K562 (cell line): ENCODE measurements around the gene ABHD13.

Experiments used
- HDAC2 ChIP-seq: fragments of 450-650 bp; IDR thresholded peaks from 2 replicates; pipeline ENCODE4 v1.6.1; 2016; ENCODE audit warnings: mild to moderate bottlenecking
- MAX ChIP-seq: sonication (generic); formaldehyde crosslinking; IDR thresholded peaks from 2 replicates; pipeline ENCODE4 v1.9.0; 2022; ENCODE audit warnings: mild to moderate bottlenecking, missing genetic modification reagents
- MXI1 ChIP-seq: IDR thresholded peaks from 2 replicates; pipeline ENCODE4 v1.6.1; 2011; ENCODE audit warnings: low read depth, mild to moderate bottlenecking, improper control_type of control experiment, low read length
- NCOA2 ChIP-seq, 2 experiments: fragments of 450-650 bp; IDR thresholded peaks; 2 replicates each; pipeline ENCODE4 v1.6.1; 2018; ENCODE audit warnings: mild to moderate bottlenecking in 2 of 2, moderate library complexity in 1 of 2; ENCODE audit not compliant: partially characterized antibody in 2 of 2
- POLR2A ChIP-seq: fragments of 450-650 bp; conservative IDR thresholded peaks from 2 replicates; pipeline ENCODE4 v1.6.1; 2016
- TF ChIP-seq, protein P1 (sequence below): fragments of 450-650 bp; IDR thresholded peaks from 2 replicates; pipeline ENCODE4 v1.6.1; 2016; ENCODE audit warnings: borderline replicate concordance

DNA sequence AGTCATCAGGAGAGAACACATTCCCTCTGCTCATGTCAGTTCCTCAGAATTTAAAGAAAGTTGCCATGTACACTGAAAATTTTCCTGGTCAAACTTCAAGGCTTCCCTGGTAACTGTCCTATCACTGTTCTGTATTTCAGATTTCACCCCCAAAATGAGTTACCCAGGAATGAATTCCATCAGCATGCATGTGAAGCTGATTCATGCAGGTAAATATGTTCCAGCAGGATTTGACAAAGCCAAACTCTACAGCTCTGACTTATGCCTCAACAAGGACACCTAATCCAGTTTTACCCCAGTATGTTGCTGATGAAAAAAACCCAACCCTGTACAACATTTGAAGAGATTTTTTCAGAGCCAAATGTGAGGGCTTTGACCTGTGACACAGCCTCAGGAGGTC lies 24.4 kb upstream of the ABHD13 start:
- TF ChIP-seq MAX (CRISPR knock-in tag), result no peak
- TF ChIP-seq MXI1, result no peak
- no peak for TF ChIP-seq POLR2A
- TF ChIP-seq, protein P1, sequence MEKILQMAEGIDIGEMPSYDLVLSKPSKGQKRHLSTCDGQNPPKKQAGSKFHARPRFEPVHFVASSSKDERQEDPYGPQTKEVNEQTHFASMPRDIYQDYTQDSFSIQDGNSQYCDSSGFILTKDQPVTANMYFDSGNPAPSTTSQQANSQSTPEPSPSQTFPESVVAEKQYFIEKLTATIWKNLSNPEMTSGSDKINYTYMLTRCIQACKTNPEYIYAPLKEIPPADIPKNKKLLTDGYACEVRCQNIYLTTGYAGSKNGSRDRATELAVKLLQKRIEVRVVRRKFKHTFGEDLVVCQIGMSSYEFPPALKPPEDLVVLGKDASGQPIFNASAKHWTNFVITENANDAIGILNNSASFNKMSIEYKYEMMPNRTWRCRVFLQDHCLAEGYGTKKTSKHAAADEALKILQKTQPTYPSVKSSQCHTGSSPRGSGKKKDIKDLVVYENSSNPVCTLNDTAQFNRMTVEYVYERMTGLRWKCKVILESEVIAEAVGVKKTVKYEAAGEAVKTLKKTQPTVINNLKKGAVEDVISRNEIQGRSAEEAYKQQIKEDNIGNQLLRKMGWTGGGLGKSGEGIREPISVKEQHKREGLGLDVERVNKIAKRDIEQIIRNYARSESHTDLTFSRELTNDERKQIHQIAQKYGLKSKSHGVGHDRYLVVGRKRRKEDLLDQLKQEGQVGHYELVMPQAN, result no peak
- TF ChIP-seq HDAC2, result no peak
- no peak for TF ChIP-seq NCOA2 (IDR thresholded peaks at IDR 0.05; ENCODE audit: partially characterized antibody in 2 of 2)
